ENCODE results near the gene BDH2.

GRCh38 chr4:103029300-103029699, 70.3 kb downstream of the BDH2 start:
- TF ChIP-seq CTCF (IDR thresholded peaks at IDR 0.05) (no peak), POLR2A (IDR thresholded peaks at IDR 0.05) (no peak)
